NK-92 (cell line): ENCODE measurements around the gene ZCCHC14.

ENCODE experiments used
- DNase-seq: peaks from one replicate; lab custom pipeline; 2025; ENCODE audit not compliant: unreplicated experiment; lab: John Stamatoyannopoulos, UW

Gene ZCCHC14

GRCh38 chr16:87459027-87459426 is 33.8 kb downstream of the ZCCHC14 start:
- no peak for DNase-seq

GRCh38 chr16:87458424-87458915 is 34.4 kb downstream of the ZCCHC14 start:
- no peak for DNase-seq

- DNase-seq = no peak
Measured at GRCh38 chr16:87457709-87458423, 35.0 kb downstream of the ZCCHC14 start.

- DNase-seq = no peak
Measured at GRCh38 chr16:87457061-87457611, 35.7 kb downstream of the ZCCHC14 start.

- no peak for DNase-seq
Measured at GRCh38 chr16:87454391-87454790, 38.4 kb downstream of the ZCCHC14 start.

GRCh38 chr16:87453326-87453725 is 39.5 kb downstream of the ZCCHC14 start:
- no peak for DNase-seq

GRCh38 chr16:87451563-87452210 is 41.1 kb downstream of the ZCCHC14 start:
- no peak for DNase-seq

- no peak for DNase-seq
Measured at GRCh38 chr16:87448866-87449265, 44.0 kb downstream of the ZCCHC14 start.

- DNase-seq = no peak
Measured at GRCh38 chr16:87447323-87447722, 45.5 kb downstream of the ZCCHC14 start.

- DNase-seq = no peak
Measured at GRCh38 chr16:87446479-87446878, 46.3 kb downstream of the ZCCHC14 start.

GRCh38 chr16:87445486-87445885 is 47.3 kb downstream of the ZCCHC14 start:
- no peak for DNase-seq

- DNase-seq = no peak
Measured at GRCh38 chr16:87443964-87444363, 48.9 kb downstream of the ZCCHC14 start.

GRCh38 chr16:87443016-87443415 is 49.8 kb downstream of the ZCCHC14 start:
- no peak for DNase-seq

GRCh38 chr16:87442581-87442966 is 50.2 kb downstream of the ZCCHC14 start:
- no peak for DNase-seq

GRCh38 chr16:87441886-87442580 is 50.8 kb downstream of the ZCCHC14 start:
- no peak for DNase-seq

GRCh38 chr16:87439926-87440325 is 52.9 kb downstream of the ZCCHC14 start:
- DNase-seq = no peak

- no peak for DNase-seq
Measured at GRCh38 chr16:87438611-87438985, 54.2 kb downstream of the ZCCHC14 start.

- DNase-seq = no peak
Measured at GRCh38 chr16:87437911-87438610, 54.8 kb downstream of the ZCCHC14 start.

- no peak for DNase-seq
Measured at GRCh38 chr16:87437327-87437726, 55.5 kb downstream of the ZCCHC14 start.

GRCh38 chr16:87436225-87437172 is 56.3 kb downstream of the ZCCHC14 start:
- no peak for DNase-seq
